Activated CD8-positive, alpha-beta T cell treated with anti-CD3 and anti-CD28 coated beads for 36 hours (primary cell): ENCODE data around the gene CHI3L1. TPM values are rescaled to one million over a fixed set of nuclear protein-coding genes. Genes with fewer than 3 reads are reported as not detected.

ENCODE experiments used
- ATAC-seq: fragments of 200-7000 bp; cut with Tn5 transposase; one replicate; pipeline ENCODE4 v1.10.0; 2021; ENCODE audit warnings: mild to moderate bottlenecking, moderate library complexity
- CTCF ChIA-PET: fragments of 350-600 bp; sonication (Branson Sonifier 250); formaldehyde crosslinking; loops from one replicate; lab custom pipeline; 2021; ENCODE audit warnings: antibody characterized with exemption; lab: Charles Lee
- POLR2A ChIA-PET: fragments of 350-600 bp; sonication (Branson Sonifier 250); formaldehyde crosslinking; loops from one replicate; lab custom pipeline; 2021; ENCODE audit warnings: antibody characterized with exemption; lab: Charles Lee
- DNase-seq: peaks from one replicate; pipeline ENCODE4 v3.0.0-alpha.2; 2020
- H3K27ac Mint-ChIP-seq: one replicate; pipeline ENCODE4 v1.8.0; 2021; ENCODE audit warnings: mild to moderate bottlenecking, mixed read lengths
- H3K27me3 Mint-ChIP-seq: one replicate; pipeline ENCODE4 v1.8.0; 2021; ENCODE audit warnings: mixed read lengths
- H3K36me3 Mint-ChIP-seq: one replicate; pipeline ENCODE4 v1.8.0; 2021; ENCODE audit warnings: low read depth, mixed read lengths
- H3K4me1 Mint-ChIP-seq: one replicate; pipeline ENCODE4 v1.8.0; 2021; ENCODE audit warnings: low read depth, mixed read lengths
- H3K4me3 Mint-ChIP-seq: one replicate; pipeline ENCODE4 v1.8.0; 2021; ENCODE audit warnings: mild to moderate bottlenecking, moderate library complexity, mixed read lengths
- H3K9me3 Mint-ChIP-seq: one replicate; pipeline ENCODE4 v1.8.0; 2021; ENCODE audit warnings: mixed read lengths
- intact Hi-C: fragments of 100-400 bp; cut with micrococcal nuclease; formaldehyde crosslinking; loops from one replicate; pipeline ENCODE4 v1.10.0; 2022
- total RNA-seq, 2 experiments: library from RNA; stranded (reverse); gene quantifications; one replicate each; pipeline ENCODE4 v1.2.3, GENCODE V29; 2021
- TF ChIP-seq, protein P1 (sequence below): fragments of 200-600 bp; IDR thresholded peaks from one replicate; pipeline ENCODE4 v1.8.0; 2022; ENCODE audit warnings: antibody characterized with exemption, mild to moderate bottlenecking

Gene CHI3L1
- total RNA-seq, 2 experiments from 2014 or later, result not detected

DNA sequence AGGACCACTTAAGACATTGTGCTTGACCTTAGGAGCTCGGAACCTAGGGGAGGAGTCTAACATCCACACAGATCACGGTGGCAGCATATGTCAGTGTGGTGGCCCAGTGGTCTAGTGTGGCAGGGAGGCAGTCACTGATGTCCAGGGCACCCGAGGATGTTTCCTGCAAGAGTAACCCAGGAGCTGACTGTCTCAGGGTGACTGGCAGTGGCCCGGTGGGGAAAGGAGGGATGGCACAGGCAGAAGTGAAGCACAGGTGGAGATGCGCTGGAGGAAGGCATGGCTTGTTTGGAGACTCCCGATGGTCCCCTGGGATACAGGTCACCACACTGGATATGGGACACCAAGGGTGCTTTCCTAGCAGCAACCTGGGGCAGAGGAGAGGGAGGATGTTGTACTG lies 26.6 kb upstream of the CHI3L1 start:
- Mint-ChIP-seq H3K27ac (no peak overlapping the region), H3K27me3 (no peaks in the 10 kb centered on the region), H3K4me3 (no peak overlapping the region), H3K9me3 (no peaks in the 10 kb centered on the region), H3K4me1 (no peaks in the 10 kb centered on the region), H3K36me3 (no peaks in the 10 kb centered on the region)
- ChIA-PET CTCF (interaction anchor here (0.8 kb wide), 1 partner anchor 174 kb away, joined by 5 read pairs; no protein-coding TSS in a partner anchor), POLR2A (no interaction called here)
- no peak for ATAC-seq
- TF ChIP-seq, protein P1, sequence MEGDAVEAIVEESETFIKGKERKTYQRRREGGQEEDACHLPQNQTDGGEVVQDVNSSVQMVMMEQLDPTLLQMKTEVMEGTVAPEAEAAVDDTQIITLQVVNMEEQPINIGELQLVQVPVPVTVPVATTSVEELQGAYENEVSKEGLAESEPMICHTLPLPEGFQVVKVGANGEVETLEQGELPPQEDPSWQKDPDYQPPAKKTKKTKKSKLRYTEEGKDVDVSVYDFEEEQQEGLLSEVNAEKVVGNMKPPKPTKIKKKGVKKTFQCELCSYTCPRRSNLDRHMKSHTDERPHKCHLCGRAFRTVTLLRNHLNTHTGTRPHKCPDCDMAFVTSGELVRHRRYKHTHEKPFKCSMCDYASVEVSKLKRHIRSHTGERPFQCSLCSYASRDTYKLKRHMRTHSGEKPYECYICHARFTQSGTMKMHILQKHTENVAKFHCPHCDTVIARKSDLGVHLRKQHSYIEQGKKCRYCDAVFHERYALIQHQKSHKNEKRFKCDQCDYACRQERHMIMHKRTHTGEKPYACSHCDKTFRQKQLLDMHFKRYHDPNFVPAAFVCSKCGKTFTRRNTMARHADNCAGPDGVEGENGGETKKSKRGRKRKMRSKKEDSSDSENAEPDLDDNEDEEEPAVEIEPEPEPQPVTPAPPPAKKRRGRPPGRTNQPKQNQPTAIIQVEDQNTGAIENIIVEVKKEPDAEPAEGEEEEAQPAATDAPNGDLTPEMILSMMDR, result no peak
- DNase-seq, result no peak
- intact Hi-C loops, result no loop called here

DNA sequence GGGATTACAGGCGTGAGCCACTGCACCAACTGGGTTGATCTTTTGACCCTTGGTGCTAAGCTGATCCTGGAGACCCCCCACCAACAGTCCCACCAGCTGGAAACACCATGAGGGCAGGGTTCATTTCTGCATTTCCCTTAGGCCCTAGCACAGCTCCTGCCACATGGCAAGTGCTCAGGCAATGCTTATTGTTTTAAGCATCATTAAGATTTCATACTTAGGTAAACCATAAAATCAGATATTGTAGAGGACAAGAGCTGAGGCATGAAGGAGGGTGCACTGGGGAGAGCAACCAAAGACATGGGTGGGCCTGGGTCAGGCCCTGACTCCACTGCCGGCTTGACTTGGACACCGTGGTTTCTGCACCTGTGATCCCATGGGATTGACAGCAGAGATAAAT lies 25.3 kb upstream of the CHI3L1 start:
- no peak for DNase-seq
- Mint-ChIP-seq H3K27me3 (no peaks in the 10 kb centered on the region), H3K27ac (no peak overlapping the region), H3K4me1 (no peaks in the 10 kb centered on the region), H3K36me3 (no peaks in the 10 kb centered on the region), H3K9me3 (no peaks in the 10 kb centered on the region), H3K4me3 (no peak overlapping the region)
- ChIA-PET CTCF (interaction anchor here (1.1 to 1.2 kb wide), 2 partner anchors 12 to 57 kb away, joined by 3 read pairs; no protein-coding TSS in a partner anchor), POLR2A (no interaction called here)
- TF ChIP-seq, protein P1, result no peak
- no peak for ATAC-seq
- intact Hi-C loops, result no loop called here

DNA sequence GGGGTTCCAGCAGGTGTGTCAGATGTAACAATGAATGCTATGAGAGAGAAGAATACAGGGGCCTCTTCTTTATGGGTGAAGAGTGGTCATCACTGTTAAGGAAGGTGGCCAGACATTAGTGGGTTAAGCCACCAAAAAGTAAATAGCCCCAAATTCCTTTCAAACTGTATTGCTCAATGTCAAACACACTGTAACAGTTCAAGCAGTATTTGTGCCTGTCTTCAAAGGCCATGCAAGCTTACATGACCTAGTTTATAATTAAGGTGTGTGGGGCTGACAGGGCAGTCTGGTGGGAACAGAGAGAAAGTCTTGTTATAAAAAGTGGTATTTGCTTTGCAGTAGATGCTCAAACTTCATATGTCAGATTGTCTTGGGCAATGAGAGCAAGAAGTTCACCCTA lies 24.5 kb upstream of the CHI3L1 start:
- no peaks in the 10 kb centered on the region for H3K4me1 Mint-ChIP-seq
- ChIA-PET CTCF (interaction anchor here (1.0 kb wide), 1 partner anchor 171 kb away, joined by 3 read pairs; no protein-coding TSS in a partner anchor), POLR2A (interaction anchor here (0.6 kb wide), 1 partner anchor 400 kb away, joined by 3 read pairs; the partner anchor contains the start of gene PCAT6)
- no peaks in the 10 kb centered on the region for H3K27me3 Mint-ChIP-seq
- no peaks in the 10 kb centered on the region for H3K36me3 Mint-ChIP-seq
- intact Hi-C loops, result no loop called here
- ATAC-seq (no peak), DNase-seq (no peak)
- no peak overlapping the region for H3K27ac Mint-ChIP-seq
- TF ChIP-seq, protein P1, result no peak
- no peak overlapping the region for H3K4me3 Mint-ChIP-seq
- H3K9me3 Mint-ChIP-seq, result no peaks in the 10 kb centered on the region

DNA sequence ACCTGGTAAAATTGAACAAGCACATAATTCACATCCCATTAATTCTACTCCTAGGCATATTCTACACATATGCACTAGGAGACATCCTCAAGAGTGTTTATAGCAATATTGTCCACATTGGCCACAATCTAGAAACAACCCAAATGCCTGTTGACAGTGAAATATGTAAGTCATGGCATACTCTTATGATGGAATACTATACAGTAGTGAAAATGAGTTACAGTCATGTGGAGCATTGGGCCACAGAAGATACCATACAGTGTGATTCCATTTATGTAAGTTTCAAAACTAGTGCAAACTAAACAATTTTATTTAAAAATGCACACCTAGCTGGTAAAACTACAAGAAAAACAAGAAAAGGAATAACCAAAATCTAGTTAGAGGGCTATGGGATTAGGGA lies 23.8 kb upstream of the CHI3L1 start:
- no peak overlapping the region for H3K27ac Mint-ChIP-seq
- H3K36me3 Mint-ChIP-seq, result no peaks in the 10 kb centered on the region
- H3K27me3 Mint-ChIP-seq, result no peaks in the 10 kb centered on the region
- ChIA-PET CTCF (interaction anchor here (1.0 kb wide), 1 partner anchor 171 kb away, joined by 6 read pairs; no protein-coding TSS in a partner anchor), POLR2A (no interaction called here)
- H3K4me1 Mint-ChIP-seq, result no peaks in the 10 kb centered on the region
- intact Hi-C loops, result no loop called here
- no peaks in the 10 kb centered on the region for H3K9me3 Mint-ChIP-seq
- ATAC-seq, result no peak
- H3K4me3 Mint-ChIP-seq, result no peak overlapping the region
- TF ChIP-seq, protein P1, result no peak
- DNase-seq, result no peak

DNA sequence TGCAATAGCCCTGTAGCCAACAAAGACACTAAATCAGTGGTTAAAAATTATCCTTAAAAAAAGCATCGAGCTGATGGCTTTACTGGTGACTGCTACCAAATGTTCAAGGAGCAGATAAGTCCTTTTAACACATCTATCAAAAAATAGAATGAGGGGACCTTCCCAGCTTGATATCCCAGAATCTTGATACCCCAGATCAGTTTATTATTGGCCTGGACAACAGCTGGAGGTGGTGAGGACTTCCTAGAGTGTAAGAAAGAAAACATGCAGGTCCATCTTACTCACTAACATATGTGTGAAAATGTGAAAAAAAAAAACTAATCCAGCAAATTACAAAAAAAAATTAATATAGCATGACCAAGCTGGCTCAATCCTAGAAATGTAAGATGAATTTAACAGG lies 21.7 kb upstream of the CHI3L1 start:
- Mint-ChIP-seq H3K4me3 (no peak overlapping the region), H3K9me3 (no peaks in the 10 kb centered on the region), H3K4me1 (no peaks in the 10 kb centered on the region), H3K27ac (no peak overlapping the region), H3K36me3 (no peaks in the 10 kb centered on the region), H3K27me3 (no peaks in the 10 kb centered on the region)
- intact Hi-C loops, result no loop called here
- TF ChIP-seq, protein P1, result no peak
- DNase-seq (no peak), ATAC-seq (no peak)
- ChIA-PET POLR2A (no interaction called here), CTCF (interaction anchor here (0.8 to 3.0 kb wide), 3 partner anchors 36 to 168 kb away, joined by 3 to 12 read pairs (median 7); no protein-coding TSS in a partner anchor)
